ENCODE results near the gene IFRD1. TPM values are rescaled to one million over a fixed set of nuclear protein-coding genes. Genes with fewer than 3 reads are reported as not detected.

Gene IFRD1
- total RNA-seq, 6 experiments from 2014 or later: 19.0 to 34.7 (median 28.2) TPM

- Histone ChIP-seq H3K36me3 (no peaks in the 10 kb centered on the region), H3K4me3 (no peak overlapping the region), H3K27ac (no peak overlapping the region), H3K4me1 (no peaks in the 10 kb centered on the region), H3K9me3 (no peaks in the 10 kb centered on the region), H3K27me3 (no peaks in the 10 kb centered on the region)
- ATAC-seq (no peak), DNase-seq (no peak)
- no peak for TF ChIP-seq POLR2A (IDR thresholded peaks at IDR 0.05)
- intact Hi-C loops (cut with DNase I): no loop called here
- 51% methylated on average over 3 of the region's 3 CpGs for WGBS (ENCODE audit: insufficient coverage, low coverage, low lambda C conversion rate, missing lambda C conversion rate)
Observed at GRCh38 chr7:112517487-112517886, 67.2 kb downstream of the IFRD1 start.

- H3K4me3 ChIP-seq: no peak overlapping the region
- ATAC-seq (no peak), DNase-seq (no peak)
- TF ChIP-seq CTCF (IDR thresholded peaks at IDR 0.05) (no peak), POLR2A (IDR thresholded peaks at IDR 0.05) (no peak)
- no peaks in the 10 kb centered on the region for H3K9me3 ChIP-seq
- no peaks in the 10 kb centered on the region for H3K4me1 ChIP-seq
- 70% methylated on average over 4 of the region's 6 CpGs for WGBS (ENCODE audit: insufficient coverage, low coverage, low lambda C conversion rate, missing lambda C conversion rate)
- intact Hi-C loops (cut with DNase I): no loop called here
- H3K36me3 ChIP-seq: no peaks in the 10 kb centered on the region
- H3K27me3 ChIP-seq: no peaks in the 10 kb centered on the region
- no peak overlapping the region for H3K27ac ChIP-seq
Observed at GRCh38 chr7:112520787-112521186, 70.5 kb downstream of the IFRD1 start.

- Histone ChIP-seq H3K4me1 (no peaks in the 10 kb centered on the region), H3K27ac (no peak overlapping the region), H3K9me3 (no peaks in the 10 kb centered on the region), H3K27me3 (no peaks in the 10 kb centered on the region), H3K36me3 (no peaks in the 10 kb centered on the region), H3K4me3 (no peak overlapping the region)
- intact Hi-C loops (cut with DNase I): no loop called here
- 61% methylated on average over 3 of the region's 3 CpGs for WGBS (ENCODE audit: insufficient coverage, low coverage, low lambda C conversion rate, missing lambda C conversion rate)
- DNase-seq (no peak), ATAC-seq (no peak)
- TF ChIP-seq POLR2A (IDR thresholded peaks at IDR 0.05) (no peak), CTCF (IDR thresholded peaks at IDR 0.05) (no peak)
Observed at GRCh38 chr7:112521942-112522341, 71.7 kb downstream of the IFRD1 start.

GRCh38 chr7:112523871-112524270 is 73.6 kb downstream of the IFRD1 start:
- TF ChIP-seq CTCF (IDR thresholded peaks at IDR 0.05) (no peak), POLR2A (IDR thresholded peaks at IDR 0.05) (no peak)
- WGBS (ENCODE audit: insufficient coverage, low coverage, low lambda C conversion rate, missing lambda C conversion rate): no CpG with 5 or more reads among the region's 2 CpGs
- no peak for DNase-seq
- Histone ChIP-seq H3K36me3 (no peaks in the 10 kb centered on the region), H3K27ac (no peak overlapping the region), H3K4me1 (no peaks in the 10 kb centered on the region), H3K27me3 (no peaks in the 10 kb centered on the region), H3K4me3 (no peak overlapping the region), H3K9me3 (no peaks in the 10 kb centered on the region)
- intact Hi-C loops (cut with DNase I): no loop called here
- ATAC-seq: no peak

Small RNA genes lying within 50 kb of the gene (small RNA-seq; reads per million reads assigned to genes)
- 0 reads per million in 2 experiments for gene AC079741.1

Other genes starting within 250 kb of the IFRD1 start
- 10 to 100 TPM in 5 of 6 experiments, 1 to 10 TPM in 1; 9.4 to 29.9 (median 22.8) TPM for gene DOCK4, start 244.1 kb upstream of the IFRD1 start, total RNA-seq
- 10 to 100 TPM; 11.2 to 20.9 (median 13.1) TPM for gene ZNF277, start 243.8 kb upstream of the IFRD1 start, total RNA-seq
- 1 to 10 TPM in 5 of 6 experiments, under 1 TPM in 1; 0.81 to 5.0 (median 2.4) TPM for gene LSMEM1, start 30.5 kb downstream of the IFRD1 start, total RNA-seq

Measured in right lobe of liver (tissue), 6 donors.